GM19468 (cell line): ENCODE data around the gene SPDYC.
A peak's percentile ranks its signal among the peaks of the same experiment; 100 is the strongest.
"Not testable (repeated sequence)": the region's sequence is repeated elsewhere in the genome, so short reads cannot be mapped to it uniquely, and the experiment has no call there.

Experiments used
- ATAC-seq: cut with Tn5 transposase; IDR thresholded peaks from one replicate; pipeline ENCODE4 v1.9.1; 2021; ENCODE audit warnings: mild to moderate bottlenecking, moderate library complexity, moderate number of reproducible peaks; ENCODE audit not compliant: unreplicated experiment; ENCODE audit errors: extremely low read depth

The SPDYC gene

DNA sequence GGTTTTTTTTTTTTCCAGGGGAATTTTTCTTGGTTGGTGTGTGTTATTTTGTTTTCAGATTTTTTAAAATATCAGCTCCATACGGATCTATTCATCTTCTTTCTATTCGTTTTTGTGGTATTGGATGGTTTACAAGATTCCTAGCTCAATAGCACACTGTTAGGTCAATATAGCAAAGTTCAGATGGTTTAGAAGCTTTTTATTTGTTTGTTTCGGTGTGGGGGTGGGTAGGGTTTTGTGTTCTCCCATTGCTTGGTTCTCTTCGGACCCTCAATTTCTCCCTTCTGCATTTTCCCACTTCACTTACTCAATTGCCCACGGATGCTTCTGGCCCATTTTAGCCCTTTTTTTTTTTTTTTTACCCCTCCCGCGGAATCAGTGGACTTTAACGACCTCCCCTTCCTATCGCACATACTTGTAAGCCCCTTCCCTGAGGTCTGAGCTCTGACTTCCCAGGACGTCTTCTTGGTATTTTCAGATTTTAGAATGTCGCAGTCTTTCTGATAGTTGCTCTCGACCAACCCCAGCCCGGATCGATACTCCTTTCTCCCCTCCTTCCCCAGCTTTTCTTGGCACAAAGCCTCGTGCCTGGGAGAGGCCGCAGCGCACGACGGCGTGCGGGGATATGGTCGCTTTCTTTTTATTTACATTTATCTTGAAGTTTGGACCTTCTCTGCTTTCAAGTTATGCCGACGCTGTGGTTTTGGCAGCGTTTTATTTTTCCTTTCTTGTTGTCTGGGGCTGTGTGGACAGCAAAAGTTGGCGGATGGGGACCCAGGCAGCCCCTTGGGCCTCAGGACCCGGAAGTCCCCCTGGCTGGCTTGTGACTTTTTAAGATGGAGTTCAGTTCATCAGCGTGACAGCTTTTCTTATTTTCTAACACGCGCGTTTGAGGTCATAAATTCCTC, 4.4 kb upstream of the SPDYC start:
- no peak for ATAC-seq

GRCh38 chr11:65166893-65167292, 3.1 kb upstream of the SPDYC start:
- ATAC-seq, result no peak

DNA sequence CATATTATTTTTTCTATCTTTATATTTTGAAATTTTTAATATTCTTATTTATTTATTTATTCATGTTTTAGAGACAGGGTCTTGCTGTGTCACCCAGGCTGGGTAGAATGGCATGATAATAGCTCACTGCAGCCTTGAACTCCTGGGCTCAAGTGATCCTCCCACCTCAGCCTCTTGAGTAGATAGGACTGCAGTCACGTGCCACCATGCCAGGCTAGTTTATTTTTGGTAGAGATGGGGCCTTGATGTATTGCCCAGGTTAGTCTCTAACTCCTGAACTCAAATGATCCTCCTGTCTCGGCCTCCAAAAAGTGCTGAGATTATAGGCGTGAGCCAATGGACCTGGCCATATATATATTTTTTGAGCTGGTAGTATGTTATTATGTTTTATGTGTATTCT, 2.4 kb upstream of the SPDYC start:
- no peak for ATAC-seq

- no peak for ATAC-seq
Measured at GRCh38 chr11:65169164-65169641, 830 bp upstream of the SPDYC start.

DNA sequence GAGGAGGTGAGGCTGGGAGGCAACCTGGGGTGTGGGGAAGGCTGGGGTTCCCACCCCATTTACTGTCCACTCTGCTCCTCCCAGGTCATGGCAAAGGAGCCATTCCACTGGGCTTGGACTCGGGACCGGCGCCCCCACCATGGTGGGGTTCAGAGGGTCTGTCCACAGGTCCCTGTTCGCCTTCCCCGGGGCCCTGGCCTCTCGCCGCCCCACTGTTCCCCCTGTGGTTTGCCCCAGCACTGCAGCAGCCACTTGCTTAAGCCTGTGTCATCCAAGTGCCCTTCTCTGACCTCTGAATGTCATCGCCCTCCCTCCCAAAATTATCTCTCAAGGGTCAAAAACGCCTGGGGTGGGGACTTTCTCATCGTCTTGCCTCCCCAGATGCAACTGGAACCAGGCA, 2.6 kb downstream of the SPDYC start:
- no peak for ATAC-seq

GRCh38 chr11:65174571-65175010, 4.6 kb downstream of the SPDYC start:
- ATAC-seq, result not testable (repeated sequence)

DNA sequence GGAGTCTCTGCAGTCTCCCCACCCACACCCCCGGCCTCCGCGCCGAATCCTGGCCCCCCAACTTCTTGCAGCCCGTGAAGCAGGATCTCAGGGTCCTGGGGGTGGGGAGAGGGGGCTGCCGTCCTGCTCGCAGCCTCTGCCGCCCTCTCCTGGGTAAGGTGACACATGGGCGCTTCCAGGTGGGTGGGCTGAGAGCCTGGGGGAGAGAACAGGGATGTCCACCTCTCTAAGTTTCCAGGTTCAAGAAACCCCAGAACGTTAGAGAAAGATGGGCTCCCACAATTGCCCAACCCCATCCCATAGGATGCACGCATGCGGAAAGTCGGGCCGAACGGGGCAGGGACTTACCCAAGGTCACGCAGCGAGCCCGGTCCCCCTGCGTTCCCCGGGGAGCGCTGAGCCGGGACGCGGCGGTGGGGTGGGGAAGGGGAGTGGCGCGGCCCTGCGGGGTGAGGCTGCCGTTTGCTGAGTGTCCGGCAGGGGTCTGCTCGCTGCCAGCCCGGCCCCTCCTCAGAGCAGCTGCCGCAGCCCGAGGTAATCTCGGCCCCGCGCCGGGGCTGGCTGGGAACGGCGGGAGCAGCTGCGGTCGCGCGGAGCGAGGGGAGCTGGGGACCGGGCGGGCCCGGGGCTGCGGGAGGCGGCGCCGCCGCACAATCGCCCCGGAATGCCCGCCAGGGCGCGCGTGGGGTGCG, 11.0 kb downstream of the SPDYC start:
- peak; percentile 24 for ATAC-seq

DNA sequence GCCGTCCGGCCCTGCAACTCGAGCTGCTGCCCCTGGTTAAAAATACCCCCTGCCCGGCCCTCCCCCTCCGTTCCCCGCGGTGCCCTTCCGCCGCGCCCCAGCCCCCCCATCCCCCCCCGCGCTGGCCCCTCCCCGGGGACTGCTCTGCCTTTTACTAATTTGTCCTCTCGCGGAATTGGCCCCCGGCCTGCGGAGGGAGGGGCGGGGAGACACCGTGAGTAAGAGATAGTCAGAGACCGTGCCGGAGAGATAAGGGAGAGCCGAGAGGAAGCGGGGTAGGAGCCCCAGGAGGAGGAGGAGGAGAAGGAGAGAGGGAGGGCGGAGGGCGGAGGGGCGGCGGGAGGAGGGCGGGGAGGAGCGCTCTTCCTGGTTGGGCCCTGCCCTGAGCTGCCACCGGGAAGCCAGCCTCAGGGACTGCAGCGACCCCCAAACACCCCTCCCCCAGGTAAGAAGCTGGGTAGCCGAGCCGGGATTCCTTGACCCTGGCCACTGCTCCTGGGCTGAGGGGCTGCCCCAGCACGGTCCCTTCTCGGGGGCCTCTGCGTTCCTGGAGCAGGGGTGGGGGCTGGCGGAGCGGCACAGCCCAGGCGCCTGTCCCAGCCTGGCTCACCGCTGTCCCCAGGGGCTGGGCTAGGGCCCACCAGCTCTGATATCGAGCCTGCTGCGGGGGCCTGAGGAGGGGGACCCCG, 11.7 kb downstream of the SPDYC start, which contains the start of gene CAPN1:
CAPN1 (plus strand) TSS at position 360 of the 689 bp plus-strand sequence. CDS start 774 bp downstream, outside the sequence.
- ATAC-seq, result peak; percentile 14

GRCh38 chr11:65182258-65183170, 12.5 kb downstream of the SPDYC start:
- no peak for ATAC-seq

DNA sequence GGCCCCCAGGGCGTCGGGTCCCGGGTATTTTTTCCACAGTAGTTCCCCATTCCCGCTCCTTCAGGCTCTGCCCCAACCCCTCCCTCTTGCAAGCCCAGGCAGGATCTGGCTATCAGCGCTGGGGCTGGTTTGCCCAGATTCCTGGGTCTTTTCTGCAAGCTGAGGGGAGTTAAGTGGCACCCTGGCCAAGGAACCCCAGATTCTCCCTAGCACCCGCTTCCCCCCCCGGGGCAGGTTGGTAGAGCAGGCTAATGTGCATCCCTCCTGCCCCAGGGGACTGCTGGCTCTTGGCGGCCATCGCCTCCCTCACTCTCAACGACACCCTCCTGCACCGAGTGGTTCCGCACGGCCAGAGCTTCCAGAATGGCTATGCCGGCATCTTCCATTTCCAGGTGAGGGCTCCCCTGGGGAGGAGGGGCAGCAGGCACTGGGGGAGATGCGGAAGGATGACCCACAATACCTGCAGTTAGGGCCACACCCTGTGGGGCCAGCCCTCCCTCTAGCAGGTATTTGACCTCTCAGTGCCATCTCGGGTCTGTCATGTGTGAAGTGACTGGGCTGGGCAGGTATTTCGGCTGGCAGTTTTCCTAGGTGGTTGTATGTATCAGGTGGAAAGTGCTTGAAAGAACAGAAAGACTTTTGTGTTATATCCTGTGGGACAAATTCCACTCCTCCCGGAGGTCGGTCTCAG, 13.3 kb downstream of the SPDYC start:
- ATAC-seq, result no peak

DNA sequence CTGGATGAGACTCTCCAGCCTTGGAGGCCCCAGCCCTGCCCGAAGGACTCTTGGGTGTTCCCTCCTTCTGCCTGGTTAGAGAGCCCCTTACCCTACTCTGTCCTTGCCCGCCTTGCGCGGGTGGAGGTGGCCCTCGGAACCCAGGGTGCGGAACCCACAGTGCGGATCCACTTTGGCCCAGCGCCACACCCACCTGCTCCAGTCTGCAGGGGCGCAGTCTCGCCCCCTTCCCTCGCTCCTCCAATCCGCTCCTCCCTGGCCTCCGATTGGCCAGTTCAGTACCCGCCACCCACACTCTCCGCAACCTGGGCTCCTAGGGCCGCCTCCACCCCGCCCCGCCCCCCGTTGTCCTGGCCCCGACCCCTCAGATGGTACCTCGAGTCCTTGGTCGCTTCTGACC, 14.1 kb downstream of the SPDYC start:
- no peak for ATAC-seq

DNA sequence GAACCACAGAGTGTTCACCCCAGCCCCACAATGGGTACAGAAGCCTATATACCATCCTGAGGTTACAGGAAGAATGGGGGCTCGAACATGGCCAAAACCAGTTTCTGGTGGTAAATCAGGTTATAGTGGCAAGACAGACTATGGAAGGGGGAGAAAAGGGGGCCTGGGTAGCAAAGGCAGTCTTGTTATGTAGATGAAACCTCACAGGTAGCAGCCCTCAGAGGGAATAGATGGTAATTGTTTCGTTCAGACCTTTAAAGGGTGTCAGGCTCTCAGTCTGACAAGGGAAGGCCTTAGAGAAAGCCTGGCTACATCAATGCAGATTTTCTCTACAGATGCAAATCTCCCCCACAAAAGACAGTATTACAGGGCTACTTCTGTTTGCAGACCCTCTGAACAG, 15.1 kb downstream of the SPDYC start:
- no peak for ATAC-seq

- ATAC-seq, result no peak
Measured at GRCh38 chr11:65185869-65186341, 15.9 kb downstream of the SPDYC start.

DNA sequence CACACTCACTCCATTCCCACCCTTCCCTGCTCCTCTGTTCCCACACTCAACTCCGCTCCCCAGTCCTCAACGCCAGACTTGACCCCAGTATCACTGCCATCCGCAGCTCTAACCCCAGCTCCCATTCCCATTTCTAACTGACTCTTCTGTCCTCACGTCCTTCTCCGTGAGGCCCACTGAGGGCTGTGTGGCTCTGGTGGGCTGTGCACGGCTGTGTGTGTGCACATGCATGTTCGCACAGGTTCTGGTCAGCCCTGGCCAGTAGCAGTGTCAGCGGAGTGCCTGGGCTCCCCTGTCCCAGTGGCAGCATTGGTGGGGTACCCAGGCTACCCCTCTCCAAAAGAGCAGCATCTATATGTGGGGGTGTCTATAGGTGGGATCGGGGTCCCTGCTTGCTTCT, 16.7 kb downstream of the SPDYC start:
- ATAC-seq, result no peak

DNA sequence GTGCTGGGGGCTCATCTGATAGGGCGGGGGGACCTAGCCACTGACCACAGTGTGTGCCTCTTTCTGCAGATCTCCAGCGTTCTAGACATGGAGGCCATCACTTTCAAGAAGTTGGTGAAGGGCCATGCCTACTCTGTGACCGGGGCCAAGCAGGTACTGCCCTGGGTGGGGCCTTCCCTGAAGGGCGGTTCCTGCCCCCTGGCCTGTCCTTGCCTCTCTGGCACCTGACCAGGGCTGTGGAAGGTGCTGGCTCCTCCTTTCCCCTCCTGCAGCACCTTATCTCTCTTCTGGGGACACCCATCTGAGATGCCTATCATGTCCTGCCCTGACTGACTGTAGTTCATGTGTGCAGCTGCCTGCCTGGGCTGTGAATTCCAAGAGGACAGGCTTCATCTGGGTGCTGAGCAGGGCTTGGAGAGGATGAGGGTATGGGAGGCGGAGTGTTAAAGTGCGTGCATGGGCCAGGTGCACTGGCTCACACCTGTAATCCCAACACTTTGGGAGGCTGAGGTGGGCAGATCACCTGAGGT, 17.2 kb downstream of the SPDYC start:
- no peak for ATAC-seq

DNA sequence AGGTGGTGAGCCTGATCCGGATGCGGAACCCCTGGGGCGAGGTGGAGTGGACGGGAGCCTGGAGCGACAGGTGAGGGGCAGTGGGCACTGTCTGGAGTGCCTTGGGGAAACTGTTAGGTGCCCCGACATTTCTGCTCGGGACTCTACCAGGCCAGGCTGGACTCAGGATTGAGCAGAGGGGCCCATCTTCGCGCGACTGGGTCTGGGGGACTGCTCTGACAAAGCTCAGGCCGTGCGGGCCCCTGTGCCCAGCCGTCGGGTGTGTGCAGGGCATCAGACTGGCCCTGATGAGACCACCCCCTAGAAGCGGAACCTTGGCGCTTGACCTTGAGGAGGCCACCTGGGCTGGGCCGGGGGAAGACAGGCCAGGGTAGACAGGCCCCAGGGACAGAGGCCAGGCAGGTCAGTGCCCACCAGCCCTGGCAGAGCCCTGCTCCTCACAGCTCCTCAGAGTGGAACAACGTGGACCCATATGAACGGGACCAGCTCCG, 18.0 kb downstream of the SPDYC start:
- no peak for ATAC-seq

GRCh38 chr11:65188486-65188885, 18.5 kb downstream of the SPDYC start:
- ATAC-seq, result no peak

DNA sequence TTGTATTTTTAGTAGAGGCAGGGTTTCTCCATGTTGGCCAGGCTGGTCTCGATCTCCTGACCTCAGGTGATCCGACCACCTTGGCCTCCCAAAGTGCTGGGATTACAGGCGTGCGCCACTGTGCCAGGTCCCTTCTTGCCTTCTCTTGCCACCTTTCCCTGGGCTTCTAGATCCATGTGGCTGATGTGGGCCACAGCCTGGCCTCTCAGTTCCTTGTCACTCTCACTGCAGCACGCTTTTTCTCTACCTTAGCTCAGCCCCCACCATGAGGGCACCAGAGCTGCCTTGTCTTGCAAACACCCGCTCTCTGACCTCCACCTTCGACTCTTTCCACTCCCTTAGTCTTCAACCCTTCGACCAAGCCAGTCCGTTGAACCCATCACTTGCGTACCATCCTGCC, 19.2 kb downstream of the SPDYC start:
- ATAC-seq, result no peak
